ENCODE results near the gene CBX3. TPM values are rescaled to one million over a fixed set of nuclear protein-coding genes. Genes with fewer than 3 reads are reported as not detected.

The CBX3 gene
- total RNA-seq, 1 experiment from 2014 or later: 308 TPM

- BruUV-seq (replicated peaks): no TSS peak
- DNase-seq: no peak
- Histone ChIP-seq H3K79me2 (ENCODE audit: low read depth) (no peaks in the 10 kb centered on the region), H3F3A (ENCODE audit: insufficient read depth, low read depth) (no peaks in the 10 kb centered on the region), H3K9me2 (ENCODE audit: insufficient read depth) (no peaks in the 10 kb centered on the region), H3K4me2 (no peak overlapping the region), H3K4me1 (replicated peaks; ENCODE audit: insufficient read depth) (no peaks in the 10 kb centered on the region), H4K20me1 (ENCODE audit: insufficient read depth) (no peaks in the 10 kb centered on the region), H2AFZ (no peak overlapping the region), H3K27ac (no peak overlapping the region), H3K36me3 (ENCODE audit: low read depth) (no peaks in the 10 kb centered on the region), H3K4me3 (no peak overlapping the region), H3K27me3 (ENCODE audit: insufficient read depth, low read depth) (no peaks in the 10 kb centered on the region), H3K9me3 (ENCODE audit: insufficient read depth, low read depth) (0 out of 2 replicates have a peak, but pooled peaks cover 5% of the 10 kb centered on the region)
- POLR2A ChIA-PET (ENCODE audit: unreplicated experiment): interaction anchor here (0.6 kb wide), 1 partner anchor 110 kb away, joined by 3 read pairs; no protein-coding TSS in a partner anchor
- intact Hi-C loops (cut with micrococcal nuclease; ENCODE audit: unreplicated experiment): no loop called here
- TF ChIP-seq EZH2 (IDR thresholded peaks at IDR 0.05; ENCODE audit: low read depth) (no peak), CTCF (conservative IDR thresholded peaks at IDR 0.05) (no peak)
- CTCF ChIA-PET: no interaction called here
These were observed 35.7 kb downstream of the CBX3 start for GRCh38 chr7:26237035-26237807.

GRCh38 chr7:26238032-26238431 lies 36.5 kb downstream of the CBX3 start:
- Histone ChIP-seq H3F3A (ENCODE audit: insufficient read depth, low read depth) (no peaks in the 10 kb centered on the region), H4K20me1 (ENCODE audit: insufficient read depth) (no peaks in the 10 kb centered on the region), H3K27me3 (ENCODE audit: insufficient read depth, low read depth) (no peaks in the 10 kb centered on the region), H3K4me2 (no peak overlapping the region), H3K4me1 (replicated peaks; ENCODE audit: insufficient read depth) (no peaks in the 10 kb centered on the region), H2AFZ (no peak overlapping the region), H3K4me3 (no peak overlapping the region), H3K36me3 (ENCODE audit: low read depth) (no peaks in the 10 kb centered on the region), H3K9me2 (ENCODE audit: insufficient read depth) (no peaks in the 10 kb centered on the region), H3K27ac (no peak overlapping the region), H3K9me3 (ENCODE audit: insufficient read depth, low read depth) (0 out of 2 replicates have a peak, but pooled peaks cover 5% of the 10 kb centered on the region), H3K79me2 (ENCODE audit: low read depth) (no peaks in the 10 kb centered on the region)
- TF ChIP-seq CTCF (conservative IDR thresholded peaks at IDR 0.05) (no peak), EZH2 (IDR thresholded peaks at IDR 0.05; ENCODE audit: low read depth) (no peak)
- DNase-seq: no peak
- BruUV-seq (replicated peaks): no TSS peak
- intact Hi-C loops (cut with micrococcal nuclease; ENCODE audit: unreplicated experiment): no loop called here
- ChIA-PET POLR2A (ENCODE audit: unreplicated experiment) (no interaction called here), CTCF (no interaction called here)

- Histone ChIP-seq H3K9me3 (ENCODE audit: insufficient read depth, low read depth) (no peaks in the 10 kb centered on the region), H4K20me1 (ENCODE audit: insufficient read depth) (no peaks in the 10 kb centered on the region), H3K9me2 (ENCODE audit: insufficient read depth) (no peaks in the 10 kb centered on the region), H3K4me3 (no peak overlapping the region), H3K27me3 (ENCODE audit: insufficient read depth, low read depth) (no peaks in the 10 kb centered on the region), H3K79me2 (ENCODE audit: low read depth) (no peaks in the 10 kb centered on the region), H2AFZ (no peak overlapping the region), H3K4me2 (no peak overlapping the region), H3K27ac (no peak overlapping the region), H3K36me3 (ENCODE audit: low read depth) (no peaks in the 10 kb centered on the region), H3F3A (ENCODE audit: insufficient read depth, low read depth) (no peaks in the 10 kb centered on the region), H3K4me1 (replicated peaks; ENCODE audit: insufficient read depth) (no peaks in the 10 kb centered on the region)
- intact Hi-C loops (cut with micrococcal nuclease; ENCODE audit: unreplicated experiment): no loop called here
- BruUV-seq (replicated peaks): no TSS peak
- ChIA-PET CTCF (no interaction called here), POLR2A (ENCODE audit: unreplicated experiment) (no interaction called here)
- TF ChIP-seq EZH2 (IDR thresholded peaks at IDR 0.05; ENCODE audit: low read depth) (no peak), CTCF (conservative IDR thresholded peaks at IDR 0.05) (no peak)
- DNase-seq: no peak
These were observed 43.6 kb downstream of the CBX3 start for GRCh38 chr7:26245150-26245549.

All from PC-9 (cell line).